Nephron progenitor cell (in vitro differentiated cells): Measurements from ENCODE around the gene SOCS1.

ENCODE experiments used
- DNase-seq: peaks from one replicate; pipeline ENCODE4 v3.0.0; 2021
- H3K27ac Mint-ChIP-seq: 2 replicates; pipeline ENCODE4 v1.8.0; 2021; ENCODE audit warnings: mild to moderate bottlenecking, moderate library complexity, mixed read lengths
- H3K27me3 Mint-ChIP-seq: 2 replicates; pipeline ENCODE4 v1.8.0; 2021; ENCODE audit warnings: mild to moderate bottlenecking, low read depth, mixed read lengths; ENCODE audit not compliant: poor library complexity
- H3K36me3 Mint-ChIP-seq: 2 replicates; pipeline ENCODE4 v1.8.0; 2021; ENCODE audit warnings: low read depth, mixed read lengths
- H3K4me1 Mint-ChIP-seq: 2 replicates; pipeline ENCODE4 v1.8.0; 2021; ENCODE audit warnings: mixed read lengths
- H3K4me3 Mint-ChIP-seq: 2 replicates; pipeline ENCODE4 v1.8.0; 2021; ENCODE audit warnings: mild to moderate bottlenecking, moderate library complexity, mixed read lengths
- H3K9me3 Mint-ChIP-seq: 2 replicates; pipeline ENCODE4 v1.8.0; 2021; ENCODE audit warnings: mild to moderate bottlenecking, moderate library complexity, mixed read lengths
- CTCF ChIP-seq: fragments of 200-600 bp; sonication (generic); IDR thresholded peaks from 2 replicates; pipeline ENCODE4 v1.5.0; 2021; ENCODE audit warnings: antibody characterized with exemption

Gene SOCS1

DNA sequence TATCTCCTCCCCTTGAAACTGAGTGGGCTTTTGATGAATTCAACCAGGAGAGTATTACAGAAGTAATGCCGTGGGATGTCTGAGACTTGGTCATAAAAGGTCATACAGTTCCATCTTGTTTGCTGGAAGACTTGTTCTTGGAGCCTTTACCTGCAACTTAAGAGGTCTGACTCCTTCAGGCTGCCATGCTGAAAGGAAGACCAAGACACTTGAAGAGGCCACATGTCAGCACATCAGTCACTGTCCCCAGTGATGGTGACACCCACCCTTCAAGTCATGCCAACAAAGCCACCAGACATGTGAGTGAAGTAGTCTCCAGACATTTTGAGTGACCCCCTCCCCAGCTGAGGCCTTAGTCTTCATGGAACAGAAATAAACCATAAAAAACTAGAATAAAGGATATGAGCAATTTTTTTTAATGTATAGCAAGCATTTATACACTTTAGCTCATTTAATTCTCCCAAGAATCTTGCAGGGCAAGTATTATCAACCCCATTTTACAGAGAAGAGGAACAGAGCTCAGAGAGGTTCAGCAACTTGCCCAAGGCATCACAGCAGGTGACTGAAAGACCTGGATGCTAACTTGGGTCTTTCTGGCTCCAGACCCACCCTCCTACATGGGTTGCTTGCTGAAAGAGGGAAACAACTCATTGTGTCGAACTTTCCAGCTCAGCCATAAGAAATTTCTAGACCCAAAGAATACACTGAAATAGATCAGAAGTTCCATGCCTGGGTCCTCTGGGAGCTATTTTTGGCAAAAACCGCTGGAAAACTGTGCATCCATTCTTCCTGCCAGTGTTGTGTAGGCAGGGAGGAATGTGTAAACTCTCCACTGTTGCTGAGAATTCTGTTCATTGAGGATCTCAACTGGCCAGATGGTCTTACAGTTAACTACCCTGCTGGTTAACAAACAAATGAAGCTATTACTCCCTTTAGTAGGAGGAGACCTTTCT, 38.1 kb downstream of the SOCS1 start:
- peaks cover 4% of the 10 kb centered on the region for H3K36me3 Mint-ChIP-seq
- no peak for TF ChIP-seq CTCF
- peaks cover 20% of the 10 kb centered on the region for H3K27me3 Mint-ChIP-seq
- H3K9me3 Mint-ChIP-seq, result peaks cover 35% of the 10 kb centered on the region
- H3K4me3 Mint-ChIP-seq, result no peak overlapping the region
- H3K27ac Mint-ChIP-seq, result no peak overlapping the region
- no peak for DNase-seq
- H3K4me1 Mint-ChIP-seq, result peaks cover 7% of the 10 kb centered on the region

- Mint-ChIP-seq H3K4me1 (peaks cover 20% of the 10 kb centered on the region), H3K9me3 (peaks cover 35% of the 10 kb centered on the region), H3K4me3 (no peak overlapping the region), H3K27me3 (peaks cover 23% of the 10 kb centered on the region), H3K27ac (no peak overlapping the region), H3K36me3 (peaks cover 4% of the 10 kb centered on the region)
- DNase-seq, result no peak
- TF ChIP-seq CTCF, result no peak
These were observed 40.0 kb downstream of the SOCS1 start for GRCh38 chr16:11215935-11216556.

DNA sequence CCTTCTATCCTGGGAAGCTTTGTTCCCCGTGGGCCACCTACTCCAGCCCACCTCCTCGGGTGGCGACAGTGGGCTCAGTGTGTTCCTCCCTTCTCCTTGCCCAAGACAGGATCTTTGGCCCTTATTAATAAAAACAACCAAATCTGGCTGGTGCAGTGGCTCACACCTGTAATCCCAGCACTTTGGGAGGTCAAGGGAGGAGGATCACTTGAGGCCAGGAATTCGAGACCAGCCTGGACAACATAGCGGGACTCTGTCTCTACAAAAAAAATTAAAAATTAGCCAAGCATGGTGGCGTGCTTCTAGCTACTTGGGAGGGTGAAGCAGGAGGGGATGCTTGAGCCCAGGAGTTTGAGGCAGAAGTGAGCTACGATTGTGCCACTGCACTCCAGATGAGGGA, 42.2 kb downstream of the SOCS1 start:
- Mint-ChIP-seq H3K9me3 (peaks cover 32% of the 10 kb centered on the region), H3K36me3 (peaks cover 4% of the 10 kb centered on the region), H3K27me3 (peaks cover 20% of the 10 kb centered on the region), H3K4me1 (peaks cover 20% of the 10 kb centered on the region), H3K4me3 (no peak overlapping the region), H3K27ac (no peak overlapping the region)
- no peak for TF ChIP-seq CTCF
- DNase-seq, result no peak

DNA sequence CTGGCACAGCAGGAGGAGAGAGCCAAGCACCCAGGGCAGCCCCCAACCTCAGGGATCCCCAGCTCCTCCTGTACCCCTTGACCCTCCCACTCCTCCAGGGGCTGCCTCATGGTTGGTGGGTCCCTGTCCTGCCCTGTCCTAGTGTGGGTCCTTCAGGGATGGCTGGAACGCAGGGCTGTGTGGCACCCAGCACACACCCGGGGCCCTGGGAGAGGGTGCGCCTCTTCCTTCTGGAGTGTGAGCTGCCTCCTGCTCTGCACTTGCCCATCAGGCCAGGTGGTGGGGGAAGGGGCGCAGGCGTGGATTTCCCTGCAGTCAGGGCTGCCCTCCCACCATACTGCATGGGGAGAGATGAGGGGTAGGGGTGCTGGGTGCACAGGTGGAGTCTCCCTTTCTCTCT, 42.6 kb downstream of the SOCS1 start:
- no peak for DNase-seq
- Mint-ChIP-seq H3K4me1 (peaks cover 20% of the 10 kb centered on the region), H3K27me3 (peaks cover 18% of the 10 kb centered on the region), H3K27ac (no peak overlapping the region), H3K36me3 (peaks cover 4% of the 10 kb centered on the region), H3K9me3 (peaks cover 27% of the 10 kb centered on the region), H3K4me3 (no peak overlapping the region)
- TF ChIP-seq CTCF, result no peak

GRCh38 chr16:11212798-11213196, 43.2 kb downstream of the SOCS1 start:
- peaks cover 18% of the 10 kb centered on the region for H3K27me3 Mint-ChIP-seq
- H3K4me3 Mint-ChIP-seq, result no peak overlapping the region
- DNase-seq, result peak; percentile 22
- no peak overlapping the region for H3K27ac Mint-ChIP-seq
- no peak for TF ChIP-seq CTCF
- peaks cover 4% of the 10 kb centered on the region for H3K36me3 Mint-ChIP-seq
- peaks cover 20% of the 10 kb centered on the region for H3K4me1 Mint-ChIP-seq
- H3K9me3 Mint-ChIP-seq, result peaks cover 21% of the 10 kb centered on the region
